Measurements from ENCODE around the gene CARS1.

CARS1 gene

GRCh38 chr11:2952290-2952689 is 104.9 kb downstream of the CARS1 start:
- no peak for DNase-seq

- DNase-seq: no peak
These were observed 105.8 kb downstream of the CARS1 start for GRCh38 chr11:2951231-2952110.
